ENCODE measurements around the gene TMC6.
A peak's percentile ranks its signal among the peaks of the same experiment; 100 is the strongest.
"Not testable (repeated sequence)": the region's sequence is repeated elsewhere in the genome, so short reads cannot be mapped to it uniquely, and the experiment has no call there.

The TMC6 gene

GRCh38 chr17:78116411-78116810 lies 12.1 kb downstream of the TMC6 start:
- in situ Hi-C loops (cut with HindIII; ENCODE audit: low pct_ligation_motif_present, low sequenced_read_pairs) = no loop called here
- Histone ChIP-seq H3K27ac (no peak overlapping the region), H3K4me3 (ENCODE audit: low read depth, low read length) (no peak overlapping the region), H3K27me3 (replicated peaks) (no peaks in the 10 kb centered on the region), H3K36me3 (replicated peaks) (no peaks in the 10 kb centered on the region)
- TF ChIP-seq, protein P1, sequence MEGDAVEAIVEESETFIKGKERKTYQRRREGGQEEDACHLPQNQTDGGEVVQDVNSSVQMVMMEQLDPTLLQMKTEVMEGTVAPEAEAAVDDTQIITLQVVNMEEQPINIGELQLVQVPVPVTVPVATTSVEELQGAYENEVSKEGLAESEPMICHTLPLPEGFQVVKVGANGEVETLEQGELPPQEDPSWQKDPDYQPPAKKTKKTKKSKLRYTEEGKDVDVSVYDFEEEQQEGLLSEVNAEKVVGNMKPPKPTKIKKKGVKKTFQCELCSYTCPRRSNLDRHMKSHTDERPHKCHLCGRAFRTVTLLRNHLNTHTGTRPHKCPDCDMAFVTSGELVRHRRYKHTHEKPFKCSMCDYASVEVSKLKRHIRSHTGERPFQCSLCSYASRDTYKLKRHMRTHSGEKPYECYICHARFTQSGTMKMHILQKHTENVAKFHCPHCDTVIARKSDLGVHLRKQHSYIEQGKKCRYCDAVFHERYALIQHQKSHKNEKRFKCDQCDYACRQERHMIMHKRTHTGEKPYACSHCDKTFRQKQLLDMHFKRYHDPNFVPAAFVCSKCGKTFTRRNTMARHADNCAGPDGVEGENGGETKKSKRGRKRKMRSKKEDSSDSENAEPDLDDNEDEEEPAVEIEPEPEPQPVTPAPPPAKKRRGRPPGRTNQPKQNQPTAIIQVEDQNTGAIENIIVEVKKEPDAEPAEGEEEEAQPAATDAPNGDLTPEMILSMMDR (IDR thresholded peaks at IDR 0.05; ENCODE audit: low read depth, low read length, missing control alignments) = no peak
- no peak for DNase-seq

GRCh38 chr17:78115803-78116202 lies 12.8 kb downstream of the TMC6 start:
- H3K4me3 ChIP-seq (ENCODE audit: low read depth, low read length); H3K27me3 ChIP-seq (replicated peaks); H3K36me3 ChIP-seq (replicated peaks); DNase-seq; in situ Hi-C loops (cut with HindIII; ENCODE audit: low pct_ligation_motif_present, low sequenced_read_pairs); H3K27ac ChIP-seq: not testable (repeated sequence)

DNA sequence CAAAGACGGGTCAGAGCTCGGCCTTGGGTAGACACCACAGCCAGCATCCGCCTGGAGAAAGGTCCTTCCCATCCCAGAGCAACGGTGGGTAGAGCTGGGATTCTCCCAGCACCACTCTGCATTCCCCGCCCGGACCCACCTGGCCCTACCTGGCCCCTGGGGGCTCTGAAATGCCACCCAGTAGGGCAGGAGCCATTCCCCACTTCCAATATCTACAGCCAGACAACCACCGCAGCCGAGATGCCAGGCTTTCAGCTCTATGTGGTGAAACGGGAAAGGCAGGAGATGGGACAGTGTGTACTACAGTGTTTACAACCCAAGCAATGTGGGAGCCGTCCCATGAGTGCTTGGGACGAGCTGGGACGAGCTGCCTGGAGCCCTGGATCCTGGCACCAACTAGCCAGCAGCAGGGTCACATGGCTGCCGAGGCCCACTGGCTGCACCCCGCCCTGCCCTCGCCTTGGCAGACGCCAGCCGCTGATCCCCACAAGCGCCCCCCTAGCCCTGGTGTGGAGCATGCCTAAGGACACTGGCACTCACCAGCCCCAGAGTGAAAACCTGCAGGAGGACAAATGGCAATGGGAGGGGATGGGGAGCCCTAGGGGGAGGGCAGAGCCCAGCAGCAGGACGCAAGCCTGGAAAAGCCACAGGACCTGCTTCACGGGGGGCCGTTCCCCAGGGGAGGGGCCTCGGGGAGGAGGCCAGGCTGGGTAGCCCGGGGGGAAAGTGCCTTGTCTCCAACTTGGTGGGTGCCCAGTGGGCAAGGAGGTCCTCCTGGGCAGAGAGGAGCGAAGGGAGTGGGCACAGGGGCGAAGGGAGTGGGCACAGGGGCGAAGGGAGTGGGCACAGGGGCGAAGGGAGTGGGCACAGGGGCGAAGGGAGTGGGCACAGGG lies 13.5 kb downstream of the TMC6 start:
- no peak for DNase-seq
- in situ Hi-C loops (cut with HindIII; ENCODE audit: low pct_ligation_motif_present, low sequenced_read_pairs) = no loop called here
- Histone ChIP-seq H3K27me3 (replicated peaks) (no peaks in the 10 kb centered on the region), H3K36me3 (replicated peaks) (no peaks in the 10 kb centered on the region), H3K27ac (no peak overlapping the region), H3K4me3 (ENCODE audit: low read depth, low read length) (no peak overlapping the region)
- TF ChIP-seq, protein P1 (IDR thresholded peaks at IDR 0.05; ENCODE audit: low read depth, low read length, missing control alignments) = no peak

DNA sequence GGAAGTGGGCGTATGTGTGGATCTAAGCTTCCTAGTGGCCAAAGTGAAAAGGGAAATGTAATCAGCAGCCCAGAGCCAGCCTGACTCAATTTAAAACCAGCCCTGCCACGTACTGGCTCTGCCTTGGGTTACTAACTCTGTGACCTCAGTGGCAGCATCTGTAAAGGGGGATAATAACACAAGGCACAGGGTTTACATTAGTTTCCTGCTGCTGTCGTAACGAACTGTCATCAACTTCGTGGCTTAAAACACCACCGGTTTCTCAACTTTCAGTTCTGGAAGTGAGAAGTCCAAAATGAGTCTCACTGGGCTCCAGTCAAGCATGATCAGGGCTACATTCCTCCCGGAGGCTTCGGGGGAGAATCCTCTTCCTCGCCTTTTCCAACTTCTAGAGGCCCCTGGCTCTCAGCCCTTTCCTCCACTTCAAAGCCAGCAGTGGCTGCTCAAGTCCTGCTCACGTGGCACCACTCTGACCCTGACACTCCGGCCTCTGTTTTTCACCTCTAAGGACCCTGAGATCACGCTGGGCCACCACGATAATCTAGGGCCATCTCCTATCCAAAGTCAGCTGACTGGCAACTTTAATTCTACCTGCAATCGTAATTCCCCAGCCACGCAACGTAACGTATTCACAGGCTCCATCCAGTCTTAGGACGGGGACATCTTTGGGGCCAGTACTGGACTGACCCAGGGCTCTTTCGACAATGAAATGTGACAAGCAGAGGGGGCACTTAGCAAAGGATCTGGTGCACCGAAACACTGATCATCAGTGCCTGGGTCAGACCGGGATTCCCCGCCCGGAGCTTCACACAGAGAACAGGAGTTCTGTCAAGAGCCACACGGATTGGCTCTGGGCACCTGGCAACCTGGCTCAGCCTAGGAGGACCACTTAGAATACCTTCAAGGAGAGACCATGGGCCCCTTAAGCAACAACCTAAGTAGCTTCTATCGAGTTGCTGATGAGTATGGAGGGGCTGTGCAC lies 14.5 kb downstream of the TMC6 start:
- no peak overlapping the region for H3K27ac ChIP-seq
- no peak for DNase-seq
- H3K4me3 ChIP-seq (ENCODE audit: low read depth, low read length) = no peak overlapping the region
- no peaks in the 10 kb centered on the region for H3K27me3 ChIP-seq (replicated peaks)
- in situ Hi-C loops (cut with HindIII; ENCODE audit: low pct_ligation_motif_present, low sequenced_read_pairs) = no loop called here
- no peaks in the 10 kb centered on the region for H3K36me3 ChIP-seq (replicated peaks)
- TF ChIP-seq, protein P1 (IDR thresholded peaks at IDR 0.05; ENCODE audit: low read depth, low read length, missing control alignments) = no peak

GRCh38 chr17:78112518-78113471 lies 15.8 kb downstream of the TMC6 start:
- H3K27ac ChIP-seq = no peak overlapping the region
- H3K4me3 ChIP-seq (ENCODE audit: low read depth, low read length) = no peak overlapping the region
- DNase-seq = peak; percentile 41
- TF ChIP-seq, protein P1 (IDR thresholded peaks at IDR 0.05; ENCODE audit: low read depth, low read length, missing control alignments) = peak; percentile 97
- no peaks in the 10 kb centered on the region for H3K27me3 ChIP-seq (replicated peaks)
- no peaks in the 10 kb centered on the region for H3K36me3 ChIP-seq (replicated peaks)
- in situ Hi-C loops (cut with HindIII; ENCODE audit: low pct_ligation_motif_present, low sequenced_read_pairs) = no loop called here
